K562 (cell line): ENCODE data around the gene AKAP7. TPM values are rescaled to one million over a fixed set of nuclear protein-coding genes. Genes with fewer than 3 reads are reported as not detected.

Source experiments
- ATAC-seq: fragments of 200-7000 bp; cut with Tn5 transposase; 3 replicates; pipeline ENCODE4 v1.9.1; 2020; ENCODE audit warnings: moderate library complexity
- BruUV-seq: library from RNA; stranded (reverse); fragments of 400-500 nt; replicated peaks from 2 replicates; lab custom pipeline; 2021; lab: Mats Ljungman, UMichigan
- CTCF ChIA-PET: fragments of 300-600 bp; formaldehyde crosslinking; extraction: SDS; loops from one replicate; lab custom pipeline; 2021; ENCODE audit warnings: low intra/inter-chr PET ratio; lab: Yijun Ruan, JAX
- POLR2A ChIA-PET: fragments of 300-600, 350-650 bp; sonication (Branson Sonifier 250); formaldehyde crosslinking; extraction: SDS; loops from one replicate; lab custom pipeline; 2021; ENCODE audit warnings: antibody characterized with exemption, inconsistent platforms; lab: Yijun Ruan, JAX
- DNase-seq, 4 experiments: peaks; one replicate each; pipeline versions ENCODE4 v3.0.0 to v3.0.0-alpha.2; 2011 to 2018; ENCODE audit warnings: low spot score in 3 of 4, mixed read lengths in 3 of 4; ENCODE audit errors: extremely low read depth in 1 of 4
- FAIRE-seq: peaks from 2 replicates; lab custom pipeline; 2011; peaks lifted over from hg19 to GRCh38; lab: Jason Lieb, UNC
- H2AFZ ChIP-seq: 2 replicates; pipeline ENCODE4 v1.6.0; 2011; ENCODE audit warnings: low read depth, low read length, control low read depth, inconsistent platforms
- H3K27ac ChIP-seq: fragments of 200-600 bp; 3 replicates; pipeline ENCODE4 v1.8.0; 2011; ENCODE audit warnings: low read depth, mild to moderate bottlenecking, control low read depth, inconsistent platforms, low read length, moderate library complexity, mixed read lengths; ENCODE audit errors: extremely low read depth
- H3K27me3 ChIP-seq, 2 experiments: fragments of 300-600 bp in 1 of 2; 2 replicates in 1 of 2; 3 replicates in 1 of 2; pipeline versions ENCODE4 v1.6.0 to v1.8.0; 2011; ENCODE audit warnings: inconsistent platforms in 2 of 2, low read length in 2 of 2, mild to moderate bottlenecking in 1 of 2, mixed read lengths in 1 of 2, moderate library complexity in 1 of 2; ENCODE audit not compliant: control insufficient read depth in 2 of 2, insufficient read depth in 2 of 2
- H3K36me3 ChIP-seq: fragments of 300-600 bp; 3 replicates; pipeline ENCODE4 v1.8.0; 2011; ENCODE audit warnings: mild to moderate bottlenecking, low read length, inconsistent platforms; ENCODE audit not compliant: control insufficient read depth, insufficient read depth
- H3K4me1 ChIP-seq, 2 experiments: fragments of 200-600 bp in 1 of 2; replicated peaks in 1 of 2; 2 replicates in 1 of 2; 3 replicates in 1 of 2; pipeline versions ENCODE4 v1.5.1 to v1.8.0; 2011; ENCODE audit warnings: inconsistent platforms in 2 of 2, low read length in 2 of 2, mild to moderate bottlenecking in 1 of 2, mixed read lengths in 1 of 2, moderate library complexity in 1 of 2; ENCODE audit not compliant: control insufficient read depth in 2 of 2, insufficient read depth in 2 of 2
- H3K4me2 ChIP-seq: 2 replicates; pipeline ENCODE4 v1.6.1; 2011; ENCODE audit warnings: low read length, control low read depth, inconsistent platforms, mixed read lengths; ENCODE audit not compliant: insufficient read depth
- H3K4me3 ChIP-seq: fragments of 200-600 bp; sonication (generic), shearing (Covaris generic); 2 replicates; pipeline ENCODE4 v1.5.1; 2016; ENCODE audit warnings: control low read depth, inconsistent platforms
- H3K79me2 ChIP-seq: fragments of 200-600 bp; 3 replicates; pipeline ENCODE4 v1.8.0; 2011; ENCODE audit warnings: low read length, inconsistent platforms; ENCODE audit not compliant: control insufficient read depth, insufficient read depth
- H3K9ac ChIP-seq, 2 experiments: 2 replicates each; pipeline versions ENCODE4 v1.6.0 to v1.6.1; 2011; ENCODE audit warnings: low read depth in 2 of 2, low read length in 2 of 2, control low read depth in 1 of 2, inconsistent platforms in 1 of 2, mild to moderate bottlenecking in 1 of 2, mixed read lengths in 1 of 2; ENCODE audit not compliant: insufficient read depth in 1 of 2
- H3K9me1 ChIP-seq: one replicate; pipeline ENCODE4 v1.6.0; 2011; ENCODE audit warnings: inconsistent platforms, mild to moderate bottlenecking, low read length, moderate library complexity; ENCODE audit not compliant: control insufficient read depth, insufficient read depth
- H3K9me3 ChIP-seq: replicated peaks from 2 replicates; pipeline ENCODE4 v1.5.1; 2011; ENCODE audit warnings: low read depth, low read length, inconsistent platforms; ENCODE audit not compliant: control insufficient read depth, insufficient read depth
- H4K20me1 ChIP-seq: replicated peaks from 2 replicates; pipeline ENCODE4 v1.6.1; 2011; ENCODE audit warnings: low read length, inconsistent platforms, mixed read lengths; ENCODE audit not compliant: control insufficient read depth, insufficient read depth
- MAZ ChIP-seq, 2 experiments: fragments of 450-650 bp in 1 of 2; sonication (generic) in 1 of 2; formaldehyde crosslinking; IDR thresholded peaks in 1 of 2; conservative IDR thresholded peaks in 1 of 2; 2 replicates each; pipeline versions ENCODE4 v1.4.0 to v1.5.0; 2020; ENCODE audit warnings: mild to moderate bottlenecking in 1 of 2, missing genetic modification reagents in 1 of 2
- STAG1 ChIP-seq: sonication (generic); formaldehyde crosslinking; IDR thresholded peaks from 2 replicates; pipeline ENCODE4 v1.5.0; 2020; ENCODE audit warnings: missing genetic modification reagents, borderline replicate concordance
- ZNF165 ChIP-seq: fragments of 250-450 bp; sonication (Bioruptor Pico); IDR thresholded peaks from 2 replicates; pipeline ENCODE4 v1.4.0; 2020; ENCODE audit warnings: borderline replicate concordance
- WGBS: fragments of 100-300 bp; shearing (Covaris generic); methylation state at CpG from one replicate; pipeline ENCODE4 v1.1.6; 2016; ENCODE audit warnings: low coverage, mixed read lengths; ENCODE audit not compliant: insufficient coverage; ENCODE audit errors: missing lambda C conversion rate; 5-methylcytosine and 5-hydroxymethylcytosine counted together
- in situ Hi-C: fragments of 300-500 bp; cut with MboI; formaldehyde crosslinking; loops from 4 replicates; pipeline ENCODE4 v1.15.0; 2018; ENCODE audit warnings: inconsistent platforms, mixed read lengths
- intact Hi-C: fragments of 100-400 bp; cut with micrococcal nuclease; formaldehyde crosslinking; loops from 2 replicates; pipeline ENCODE4 v1.14.2; 2022
- polyA plus RNA-seq, 8 experiments: library from polyadenylated mRNA; depleted of rRNA in 4 of 8; stranded (reverse) in 5 of 8; unstranded in 3 of 8; fragments of >200 nt; fragmentation: Nextera tagmentation in 2 of 8; fragmentation: Illumina TruSeq in 1 of 8; extraction: Ambion mirVana in 2 of 8; extraction: Trizol in 1 of 8; gene quantifications; 2 replicates each; pipeline versions ENCODE4 v1.2.1 to v1.2.3, GENCODE V29; 2011 to 2014; ENCODE audit warnings: inconsistent platforms in 1 of 8, missing spikeins in 1 of 8
- total RNA-seq, 7 experiments: library from RNA; depleted of rRNA in 6 of 7; stranded (reverse); fragments of >200 nt in 6 of 7; fragmentation: Illumina TruSeq in 2 of 7; extraction: Trizol in 2 of 7; gene quantifications; 2 replicates each; pipeline versions ENCODE4 v1.2.1 to v1.2.3, GENCODE V29; 2011 to 2021; ENCODE audit warnings: low replicate concordance in 1 of 7
- TF ChIP-seq, protein P1 (sequence below): fragments of 450-650 bp; IDR thresholded peaks from 2 replicates; pipeline ENCODE4 v1.6.1; 2017; ENCODE audit warnings: antibody characterized with exemption
- TF ChIP-seq, protein P2 (sequence below): sonication (generic); formaldehyde crosslinking; IDR thresholded peaks from 2 replicates; pipeline ENCODE4 v1.8.0; 2022; ENCODE audit warnings: mild to moderate bottlenecking, missing genetic modification reagents, borderline replicate concordance
- TF ChIP-seq, protein P3 (sequence below): fragments of 450-650 bp; IDR thresholded peaks from 2 replicates; pipeline ENCODE4 v1.6.1; 2016; ENCODE audit warnings: low read depth

The AKAP7 gene
- total and polyA plus RNA-seq, 9 of the 15 experiments (the other 6 are each of a cell fraction or from before 2014, with no cell fraction given): 0.82 to 2.6 (median 1.6) TPM

DNA sequence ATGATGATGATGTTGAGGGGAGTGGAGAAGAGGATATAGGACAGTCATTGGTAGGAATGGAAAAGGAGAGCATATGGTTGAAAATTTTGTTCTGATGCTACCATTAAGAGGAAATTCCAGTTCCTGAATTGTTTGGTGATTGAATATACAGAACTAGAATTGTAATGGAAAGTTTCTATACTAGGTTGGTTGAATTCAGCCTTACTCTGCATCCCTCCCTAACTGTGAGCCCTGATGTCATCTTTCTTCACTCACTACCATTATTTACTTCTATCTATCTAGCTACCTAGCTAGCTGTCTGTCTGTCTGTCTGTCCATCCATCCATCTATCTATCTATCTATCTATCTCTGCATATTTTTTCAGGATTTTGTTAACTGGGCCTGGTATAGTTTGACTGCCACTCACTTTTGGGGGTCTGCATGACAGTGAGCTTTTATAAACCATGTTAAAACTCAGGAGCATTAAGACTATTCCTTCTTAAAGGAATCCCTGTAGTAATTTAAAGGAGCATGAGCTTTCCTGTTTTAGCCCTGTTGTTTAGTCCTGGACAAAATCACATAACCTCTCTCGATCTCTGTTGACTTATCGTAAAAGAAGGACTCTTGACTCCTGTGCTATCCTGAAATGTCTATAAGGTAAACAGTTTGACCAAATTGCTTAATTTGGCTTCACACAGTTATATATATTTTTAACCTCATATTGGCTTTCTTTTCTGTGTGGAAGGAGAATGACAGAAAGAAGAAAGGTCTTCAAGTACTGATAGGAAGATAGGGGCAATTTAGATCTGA lies 71.4 kb downstream of the AKAP7 start (continued):
- TF ChIP-seq, protein P1, sequence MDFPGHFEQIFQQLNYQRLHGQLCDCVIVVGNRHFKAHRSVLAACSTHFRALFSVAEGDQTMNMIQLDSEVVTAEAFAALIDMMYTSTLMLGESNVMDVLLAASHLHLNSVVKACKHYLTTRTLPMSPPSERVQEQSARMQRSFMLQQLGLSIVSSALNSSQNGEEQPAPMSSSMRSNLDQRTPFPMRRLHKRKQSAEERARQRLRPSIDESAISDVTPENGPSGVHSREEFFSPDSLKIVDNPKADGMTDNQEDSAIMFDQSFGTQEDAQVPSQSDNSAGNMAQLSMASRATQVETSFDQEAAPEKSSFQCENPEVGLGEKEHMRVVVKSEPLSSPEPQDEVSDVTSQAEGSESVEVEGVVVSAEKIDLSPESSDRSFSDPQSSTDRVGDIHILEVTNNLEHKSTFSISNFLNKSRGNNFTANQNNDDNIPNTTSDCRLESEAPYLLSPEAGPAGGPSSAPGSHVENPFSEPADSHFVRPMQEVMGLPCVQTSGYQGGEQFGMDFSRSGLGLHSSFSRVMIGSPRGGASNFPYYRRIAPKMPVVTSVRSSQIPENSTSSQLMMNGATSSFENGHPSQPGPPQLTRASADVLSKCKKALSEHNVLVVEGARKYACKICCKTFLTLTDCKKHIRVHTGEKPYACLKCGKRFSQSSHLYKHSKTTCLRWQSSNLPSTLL: no peak
- TF ChIP-seq, protein P2, sequence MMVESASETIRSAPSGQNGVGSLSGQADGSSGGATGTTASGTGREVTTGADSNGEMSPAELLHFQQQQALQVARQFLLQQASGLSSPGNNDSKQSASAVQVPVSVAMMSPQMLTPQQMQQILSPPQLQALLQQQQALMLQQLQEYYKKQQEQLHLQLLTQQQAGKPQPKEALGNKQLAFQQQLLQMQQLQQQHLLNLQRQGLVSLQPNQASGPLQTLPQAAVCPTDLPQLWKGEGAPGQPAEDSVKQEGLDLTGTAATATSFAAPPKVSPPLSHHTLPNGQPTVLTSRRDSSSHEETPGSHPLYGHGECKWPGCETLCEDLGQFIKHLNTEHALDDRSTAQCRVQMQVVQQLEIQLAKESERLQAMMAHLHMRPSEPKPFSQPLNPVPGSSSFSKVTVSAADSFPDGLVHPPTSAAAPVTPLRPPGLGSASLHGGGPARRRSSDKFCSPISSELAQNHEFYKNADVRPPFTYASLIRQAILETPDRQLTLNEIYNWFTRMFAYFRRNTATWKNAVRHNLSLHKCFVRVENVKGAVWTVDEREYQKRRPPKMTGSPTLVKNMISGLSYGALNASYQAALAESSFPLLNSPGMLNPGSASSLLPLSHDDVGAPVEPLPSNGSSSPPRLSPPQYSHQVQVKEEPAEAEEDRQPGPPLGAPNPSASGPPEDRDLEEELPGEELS: no peak
- TF ChIP-seq ZNF165: no peak

DNA sequence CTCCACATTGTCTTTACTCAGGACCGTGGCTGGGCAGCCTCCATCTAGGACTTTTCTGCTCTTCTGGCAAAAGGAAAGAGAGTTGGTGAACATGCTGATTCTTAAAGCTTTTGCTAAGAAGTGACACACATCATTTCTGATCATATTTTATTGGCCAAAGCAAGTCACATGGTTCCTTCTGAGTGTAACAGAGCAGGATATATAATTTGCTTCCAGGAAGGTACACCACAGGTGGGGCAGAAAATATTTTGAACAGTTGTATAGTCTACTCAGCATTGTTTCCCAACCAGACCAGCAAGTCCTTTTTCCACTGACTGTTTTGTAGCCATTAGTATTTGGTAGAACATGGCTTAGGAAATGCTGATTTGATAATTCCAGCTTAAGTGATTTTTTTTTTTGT lies 73.5 kb downstream of the AKAP7 start:
- in situ Hi-C loops: no loop called here
- ChIA-PET CTCF (no interaction called here), POLR2A (interaction anchor here (0.6 kb wide), 1 partner anchor 808 kb away, joined by 3 read pairs; no protein-coding TSS in a partner anchor)
- Histone ChIP-seq H3K27me3 (no peaks in the 10 kb centered on the region; a peak in 1 of 5 replicates), H3K4me1 (no peaks in the 10 kb centered on the region), H3K4me2 (no peak overlapping the region), H2AFZ (no peak overlapping the region), H3K36me3 (no peaks in the 10 kb centered on the region), H3K9me1 (no peaks in the 10 kb centered on the region), H3K79me2 (no peaks in the 10 kb centered on the region), H3K9ac (no peak overlapping the region), H3K9me3 (no peaks in the 10 kb centered on the region), H3K27ac (no peak overlapping the region), H4K20me1 (no peaks in the 10 kb centered on the region), H3K4me3 (no peak overlapping the region)
- DNase-seq (no peak), ATAC-seq (no peak), FAIRE-seq (no peak)
- 0% methylated on average over 1 of the region's 1 CpG for WGBS
- intact Hi-C loops: no loop called here
- no TSS peak for BruUV-seq
- TF ChIP-seq, protein P3, sequence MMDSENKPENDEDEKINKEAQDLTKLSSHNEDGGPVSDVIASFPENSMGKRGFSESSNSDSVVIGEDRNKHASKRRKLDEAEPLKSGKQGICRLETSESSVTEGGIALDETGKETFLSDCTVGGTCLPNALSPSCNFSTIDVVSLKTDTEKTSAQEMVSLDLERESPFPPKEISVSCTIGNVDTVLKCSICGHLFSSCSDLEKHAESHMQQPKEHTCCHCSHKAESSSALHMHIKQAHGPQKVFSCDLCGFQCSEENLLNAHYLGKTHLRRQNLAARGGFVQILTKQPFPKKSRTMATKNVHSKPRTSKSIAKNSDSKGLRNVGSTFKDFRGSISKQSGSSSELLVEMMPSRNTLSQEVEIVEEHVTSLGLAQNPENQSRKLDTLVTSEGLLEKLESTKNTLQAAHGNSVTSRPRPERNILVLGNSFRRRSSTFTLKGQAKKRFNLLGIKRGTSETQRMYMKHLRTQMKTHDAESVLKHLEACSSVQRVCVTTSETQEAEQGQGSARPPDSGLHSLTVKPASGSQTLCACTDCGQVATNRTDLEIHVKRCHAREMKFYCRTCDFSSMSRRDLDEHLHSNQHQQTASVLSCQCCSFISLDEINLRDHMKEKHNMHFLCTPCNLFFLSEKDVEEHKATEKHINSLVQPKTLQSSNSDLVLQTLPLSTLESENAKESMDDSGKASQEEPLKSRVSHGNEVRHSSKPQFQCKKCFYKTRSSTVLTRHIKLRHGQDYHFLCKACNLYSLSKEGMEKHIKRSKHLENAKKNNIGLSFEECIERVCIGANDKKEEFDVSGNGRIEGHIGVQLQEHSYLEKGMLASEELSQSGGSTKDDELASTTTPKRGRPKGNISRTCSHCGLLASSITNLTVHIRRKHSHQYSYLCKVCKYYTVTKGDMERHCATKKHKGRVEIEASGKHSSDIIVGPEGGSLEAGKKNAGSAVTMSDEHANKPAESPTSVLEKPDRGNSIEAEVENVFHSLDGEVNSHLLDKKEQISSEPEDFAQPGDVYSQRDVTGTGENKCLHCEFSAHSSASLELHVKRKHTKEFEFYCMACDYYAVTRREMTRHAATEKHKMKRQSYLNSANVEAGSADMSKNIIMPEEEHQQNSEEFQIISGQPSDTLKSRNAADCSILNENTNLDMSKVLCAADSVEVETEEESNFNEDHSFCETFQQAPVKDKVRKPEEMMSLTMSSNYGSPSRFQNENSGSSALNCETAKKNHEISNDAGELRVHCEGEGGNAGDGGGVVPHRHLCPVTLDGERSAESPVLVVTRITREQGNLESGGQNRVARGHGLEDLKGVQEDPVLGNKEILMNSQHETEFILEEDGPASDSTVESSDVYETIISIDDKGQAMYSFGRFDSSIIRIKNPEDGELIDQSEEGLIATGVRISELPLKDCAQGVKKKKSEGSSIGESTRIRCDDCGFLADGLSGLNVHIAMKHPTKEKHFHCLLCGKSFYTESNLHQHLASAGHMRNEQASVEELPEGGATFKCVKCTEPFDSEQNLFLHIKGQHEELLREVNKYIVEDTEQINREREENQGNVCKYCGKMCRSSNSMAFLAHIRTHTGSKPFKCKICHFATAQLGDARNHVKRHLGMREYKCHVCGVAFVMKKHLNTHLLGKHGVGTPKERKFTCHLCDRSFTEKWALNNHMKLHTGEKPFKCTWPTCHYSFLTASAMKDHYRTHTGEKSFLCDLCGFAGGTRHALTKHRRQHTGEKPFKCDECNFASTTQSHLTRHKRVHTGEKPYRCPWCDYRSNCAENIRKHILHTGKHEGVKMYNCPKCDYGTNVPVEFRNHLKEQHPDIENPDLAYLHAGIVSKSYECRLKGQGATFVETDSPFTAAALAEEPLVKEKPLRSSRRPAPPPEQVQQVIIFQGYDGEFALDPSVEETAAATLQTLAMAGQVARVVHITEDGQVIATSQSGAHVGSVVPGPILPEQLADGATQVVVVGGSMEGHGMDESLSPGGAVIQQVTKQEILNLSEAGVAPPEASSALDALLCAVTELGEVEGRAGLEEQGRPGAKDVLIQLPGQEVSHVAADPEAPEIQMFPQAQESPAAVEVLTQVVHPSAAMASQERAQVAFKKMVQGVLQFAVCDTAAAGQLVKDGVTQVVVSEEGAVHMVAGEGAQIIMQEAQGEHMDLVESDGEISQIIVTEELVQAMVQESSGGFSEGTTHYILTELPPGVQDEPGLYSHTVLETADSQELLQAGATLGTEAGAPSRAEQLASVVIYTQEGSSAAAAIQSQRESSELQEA: no peak
- TF ChIP-seq STAG1 (CRISPR knock-in tag) (no peak), MAZ (CRISPR knock-in tag; conservative IDR thresholded peaks at IDR 0.05 in 1 of 2, IDR thresholded peaks at IDR 0.05 in 1 of 2) (no peak), ZNF165 (no peak)
